HCT116 (cell line): ENCODE measurements around the gene SLFNL1. TPM values are rescaled to one million over a fixed set of nuclear protein-coding genes. Genes with fewer than 3 reads are reported as not detected.

Experiments used
- ATAC-seq: fragments of 200-7000 bp; cut with Tn5 transposase; 2 replicates; pipeline ENCODE4 v1.9.1; 2020; ENCODE audit warnings: mild to moderate bottlenecking, moderate library complexity
- BruUV-seq: library from RNA; stranded (reverse); fragments of 400-500 nt; replicated peaks from 2 replicates; lab custom pipeline; 2021; lab: Mats Ljungman, UMichigan
- CTCF ChIA-PET: fragments of 300-600 bp; sonication (Branson Sonifier 250); formaldehyde crosslinking; loops from one replicate; lab custom pipeline; 2021; ENCODE audit warnings: antibody characterized with exemption; lab: Charles Lee
- POLR2A ChIA-PET: fragments of 300-600, 350-600 bp; sonication (Branson Sonifier 250); formaldehyde crosslinking; loops from one replicate; lab custom pipeline; 2021; ENCODE audit warnings: antibody characterized with exemption; lab: Charles Lee
- RAD21 ChIA-PET, 2 experiments: fragments of 300-600 bp; sonication (Branson Sonifier 250); formaldehyde crosslinking; loops; one replicate each; lab custom pipeline; 2023; ENCODE audit warnings: low total read pairs in 2 of 2; ENCODE audit not compliant: uncharacterized antibody in 2 of 2, unreplicated experiment in 2 of 2, low non-redundant PET in 1 of 2; lab: Charles Lee
- DNase-seq: peaks from one replicate; pipeline ENCODE4 v3.0.0-alpha.2; 2010; ENCODE audit warnings: low read depth, low spot score
- H2AFZ ChIP-seq: fragments of 200-600 bp; shearing (Covaris generic), sonication (generic); 2 replicates; pipeline ENCODE4 v1.6.1; 2017; ENCODE audit warnings: low read depth, mixed run types, mixed read lengths, antibody characterized with exemption, low read length; ENCODE audit not compliant: poor library complexity, severe bottlenecking
- H3K27ac ChIP-seq: 2 replicates; pipeline ENCODE4 v1.5.1; 2012; ENCODE audit warnings: low read depth, low read length
- H3K27me3 ChIP-seq: fragments of 200-600 bp; sonication (generic); 2 replicates; pipeline ENCODE4 v1.6.1; 2016; ENCODE audit warnings: mixed run types, low read length, mixed read lengths; ENCODE audit not compliant: insufficient read depth
- H3K36me3 ChIP-seq, 2 experiments: fragments of 200-500 bp in 1 of 2; fragments of 200-600 bp in 1 of 2; sonication (Bioruptor generic) in 1 of 2; sonication (generic) in 1 of 2; 2 replicates each; pipeline versions ENCODE4 v1.5.1 to v1.6.1; 2014 to 2016; ENCODE audit warnings: low read length in 2 of 2, inconsistent platforms in 1 of 2, mixed read lengths in 1 of 2, mixed run types in 1 of 2; ENCODE audit not compliant: insufficient read depth in 2 of 2, control insufficient read depth in 1 of 2
- H3K4me1 ChIP-seq, 2 experiments: fragments of 200-600 bp in 1 of 2; sonication (generic) in 1 of 2; 2 replicates each; pipeline versions ENCODE4 v1.5.1 to v1.6.1; 2012 to 2017; ENCODE audit warnings: low read length in 2 of 2, inconsistent platforms in 1 of 2, mild to moderate bottlenecking in 1 of 2, mixed read lengths in 1 of 2, mixed run types in 1 of 2, moderate library complexity in 1 of 2; ENCODE audit not compliant: insufficient read depth in 2 of 2, control insufficient read depth in 1 of 2
- H3K4me2 ChIP-seq: fragments of 200-600 bp; sonication (generic); 2 replicates; pipeline ENCODE4 v1.6.1; 2017; ENCODE audit warnings: mixed run types, low read length, mixed read lengths
- H3K4me3 ChIP-seq, 2 experiments: fragments of 200-600 bp in 1 of 2; sonication (generic) in 1 of 2; replicated peaks in 1 of 2; 2 replicates each; pipeline ENCODE4 v1.5.1; 2011 to 2016; ENCODE audit warnings: low read length in 2 of 2, control low read depth in 1 of 2, low read depth in 1 of 2, mild to moderate bottlenecking in 1 of 2, mixed read lengths in 1 of 2, mixed run types in 1 of 2
- H3K79me2 ChIP-seq: fragments of 200-600 bp; sonication (generic); 2 replicates; pipeline ENCODE4 v1.6.1; 2017; ENCODE audit warnings: mild to moderate bottlenecking, mixed run types, low read length, moderate library complexity, mixed read lengths; ENCODE audit not compliant: insufficient read depth
- H3K9ac ChIP-seq: fragments of 200-600 bp; sonication (generic); 2 replicates; pipeline ENCODE4 v1.6.1; 2016; ENCODE audit warnings: low read length, mixed read lengths
- H3K9me2 ChIP-seq: fragments of 200-600 bp; sonication (generic), shearing (Covaris generic); 2 replicates; pipeline ENCODE4 v1.6.1; 2017; ENCODE audit warnings: mixed run types, mild to moderate bottlenecking, moderate library complexity; ENCODE audit not compliant: insufficient read depth
- H3K9me3 ChIP-seq, 2 experiments: fragments of 200-500 bp in 1 of 2; fragments of 200-600 bp in 1 of 2; sonication (Bioruptor generic) in 1 of 2; sonication (generic) in 1 of 2; 2 replicates each; pipeline ENCODE4 v1.6.1; 2014 to 2017; ENCODE audit warnings: low read length in 2 of 2, mixed read lengths in 2 of 2, inconsistent platforms in 1 of 2, low read depth in 1 of 2, mild to moderate bottlenecking in 1 of 2, mixed run types in 1 of 2, moderate library complexity in 1 of 2; ENCODE audit not compliant: control insufficient read depth in 1 of 2, insufficient read depth in 1 of 2
- H4K20me1 ChIP-seq: fragments of 200-600 bp; sonication (generic), shearing (Covaris generic); 2 replicates; pipeline ENCODE4 v1.6.1; 2017; ENCODE audit warnings: mixed run types, mild to moderate bottlenecking, moderate library complexity; ENCODE audit not compliant: insufficient read depth
- CEBPB ChIP-seq: IDR thresholded peaks from 2 replicates; pipeline ENCODE4 v1.6.1; 2012; ENCODE audit warnings: low read depth
- ELF1 ChIP-seq: IDR thresholded peaks from 2 replicates; pipeline ENCODE4 v1.6.1; 2012; ENCODE audit warnings: low read depth, borderline replicate concordance
- EZH2phosphoT487 ChIP-seq: fragments of 200-600 bp; IDR thresholded peaks from 2 replicates; pipeline ENCODE4 v1.6.1; 2018; ENCODE audit warnings: antibody characterized with exemption, borderline replicate concordance
- JUND ChIP-seq: IDR thresholded peaks from 2 replicates; pipeline ENCODE4 v1.6.1; 2012
- POLR2AphosphoS5 ChIP-seq: IDR thresholded peaks from 2 replicates; pipeline ENCODE4 v1.6.1; 2011; ENCODE audit warnings: mild to moderate bottlenecking, low read depth, low read length, moderate library complexity
- RAD21 ChIP-seq: IDR thresholded peaks from 2 replicates; pipeline ENCODE4 v1.6.1; 2012; ENCODE audit warnings: low read depth, mild to moderate bottlenecking
- SRF ChIP-seq: IDR thresholded peaks from 2 replicates; pipeline ENCODE4 v1.6.1; 2012; ENCODE audit warnings: low read depth
- TCF7L2 ChIP-seq: IDR thresholded peaks from 2 replicates; pipeline ENCODE4 v1.7.0; 2011; ENCODE audit warnings: borderline replicate concordance, inconsistent platforms; ENCODE audit not compliant: insufficient read depth, insufficient read length; ENCODE audit errors: extremely low read depth
- YY1 ChIP-seq: IDR thresholded peaks from 2 replicates; pipeline ENCODE4 v1.6.1; 2011; ENCODE audit warnings: low read length, low read depth, moderate library complexity, mild to moderate bottlenecking; ENCODE audit not compliant: insufficient replicate concordance; ENCODE audit errors: extremely low read depth
- intact Hi-C: fragments of 100-400 bp; cut with micrococcal nuclease; formaldehyde crosslinking; loops from 2 replicates; pipeline ENCODE4 v1.10.0; 2022
- total RNA-seq: library from RNA; stranded (reverse); gene quantifications from one replicate; pipeline ENCODE4 v1.2.1, GENCODE V29; 2021; ENCODE audit not compliant: unreplicated experiment
- TF ChIP-seq, protein P1 (sequence below): IDR thresholded peaks from 2 replicates; pipeline ENCODE4 v1.6.1; 2012; ENCODE audit warnings: low read depth

SLFNL1 gene
- total RNA-seq, 1 experiment from 2014 or later = 0.20 TPM

DNA sequence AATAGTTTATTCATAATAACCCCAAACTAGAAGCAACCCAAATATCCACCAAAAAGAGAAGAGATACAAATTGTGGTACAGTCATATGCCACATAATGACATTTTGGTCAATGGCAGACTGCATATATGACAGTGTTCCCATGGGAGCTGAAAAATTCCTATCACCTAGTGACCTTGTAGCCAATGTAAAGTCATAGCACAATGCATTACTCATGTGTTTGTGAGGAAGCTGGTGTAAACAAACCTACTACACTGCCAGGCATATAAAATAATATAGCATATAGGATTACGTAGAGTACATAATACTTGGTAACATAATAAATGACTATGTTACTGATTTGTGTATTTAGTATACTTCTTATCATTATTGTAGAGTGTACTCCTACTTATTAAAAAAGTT is 29.5 kb upstream of the SLFNL1 start:
- TF ChIP-seq TCF7L2 (no peak), POLR2AphosphoS5 (no peak), JUND (no peak), SRF (no peak), RAD21 (no peak), EZH2phosphoT487 (no peak), YY1 (no peak), ELF1 (no peak), CEBPB (no peak)
- TF ChIP-seq, protein P1, sequence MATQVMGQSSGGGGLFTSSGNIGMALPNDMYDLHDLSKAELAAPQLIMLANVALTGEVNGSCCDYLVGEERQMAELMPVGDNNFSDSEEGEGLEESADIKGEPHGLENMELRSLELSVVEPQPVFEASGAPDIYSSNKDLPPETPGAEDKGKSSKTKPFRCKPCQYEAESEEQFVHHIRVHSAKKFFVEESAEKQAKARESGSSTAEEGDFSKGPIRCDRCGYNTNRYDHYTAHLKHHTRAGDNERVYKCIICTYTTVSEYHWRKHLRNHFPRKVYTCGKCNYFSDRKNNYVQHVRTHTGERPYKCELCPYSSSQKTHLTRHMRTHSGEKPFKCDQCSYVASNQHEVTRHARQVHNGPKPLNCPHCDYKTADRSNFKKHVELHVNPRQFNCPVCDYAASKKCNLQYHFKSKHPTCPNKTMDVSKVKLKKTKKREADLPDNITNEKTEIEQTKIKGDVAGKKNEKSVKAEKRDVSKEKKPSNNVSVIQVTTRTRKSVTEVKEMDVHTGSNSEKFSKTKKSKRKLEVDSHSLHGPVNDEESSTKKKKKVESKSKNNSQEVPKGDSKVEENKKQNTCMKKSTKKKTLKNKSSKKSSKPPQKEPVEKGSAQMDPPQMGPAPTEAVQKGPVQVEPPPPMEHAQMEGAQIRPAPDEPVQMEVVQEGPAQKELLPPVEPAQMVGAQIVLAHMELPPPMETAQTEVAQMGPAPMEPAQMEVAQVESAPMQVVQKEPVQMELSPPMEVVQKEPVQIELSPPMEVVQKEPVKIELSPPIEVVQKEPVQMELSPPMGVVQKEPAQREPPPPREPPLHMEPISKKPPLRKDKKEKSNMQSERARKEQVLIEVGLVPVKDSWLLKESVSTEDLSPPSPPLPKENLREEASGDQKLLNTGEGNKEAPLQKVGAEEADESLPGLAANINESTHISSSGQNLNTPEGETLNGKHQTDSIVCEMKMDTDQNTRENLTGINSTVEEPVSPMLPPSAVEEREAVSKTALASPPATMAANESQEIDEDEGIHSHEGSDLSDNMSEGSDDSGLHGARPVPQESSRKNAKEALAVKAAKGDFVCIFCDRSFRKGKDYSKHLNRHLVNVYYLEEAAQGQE = no peak
- Histone ChIP-seq H3K9me3 (no peaks in the 10 kb centered on the region), H3K27me3 (no peaks in the 10 kb centered on the region), H3K4me1 (no peaks in the 10 kb centered on the region), H3K79me2 (no peaks in the 10 kb centered on the region), H3K4me2 (no peak overlapping the region), H3K27ac (no peak overlapping the region), H3K9me2 (no peaks in the 10 kb centered on the region), H3K36me3 (peaks cover 0 to 5% of the 10 kb centered on the region in 2 experiments; a peak in 1 of 4 replicates), H3K4me3 (no peak overlapping the region), H3K9ac (no peak overlapping the region), H4K20me1 (no peaks in the 10 kb centered on the region), H2AFZ (no peak overlapping the region)
- POLR2A ChIA-PET = no interaction called here
- no peak for ATAC-seq
- RAD21 ChIA-PET = no interaction called here
- intact Hi-C loops = no loop called here
- CTCF ChIA-PET = no interaction called here
- BruUV-seq = no TSS peak
- no peak for DNase-seq
